ENCODE measurements around the gene FBXO11. TPM values are rescaled to one million over a fixed set of nuclear protein-coding genes. Genes with fewer than 3 reads are reported as not detected.

FBXO11 gene
- total RNA-seq, 1 donor from 2014 or later = 35.8 TPM

DNA sequence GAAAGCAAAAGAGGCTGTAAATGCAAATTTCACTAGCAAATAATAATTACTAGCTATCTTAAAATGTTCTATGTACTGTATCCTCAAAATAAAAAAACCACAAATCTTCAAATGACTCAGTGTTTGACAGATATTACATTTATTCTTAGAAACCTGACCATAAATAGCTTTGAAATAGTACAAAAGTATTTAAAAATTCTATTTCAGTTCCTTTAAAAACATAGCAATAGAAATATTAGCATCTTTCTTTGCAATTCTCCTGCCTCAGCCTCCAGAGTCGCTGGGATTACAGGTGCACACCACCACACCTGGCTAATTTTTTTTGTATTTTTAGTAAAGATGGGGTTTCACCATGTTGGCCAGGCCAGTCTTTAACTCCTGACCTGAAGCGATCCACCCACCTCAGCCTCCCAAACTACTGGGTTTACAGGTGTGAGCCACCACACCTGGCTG lies 72.8 kb downstream of the FBXO11 start:
- H3K27ac ChIP-seq = no peak overlapping the region
- intact Hi-C loops (cut with DNase I) = no loop called here
- peaks cover 0 to 81% of the 10 kb centered on the region in 2 donors for H3K36me3 ChIP-seq
- no peaks in the 10 kb centered on the region for H3K9me3 ChIP-seq
- TF ChIP-seq CTCF (IDR thresholded peaks at IDR 0.05) = no peak
- TF ChIP-seq POLR2A (IDR thresholded peaks at IDR 0.05) = no peak
- TF ChIP-seq POLR2AphosphoS5 (IDR thresholded peaks at IDR 0.05; ENCODE audit: insufficient read depth in 1 of 2, low read depth in 1 of 2) = no peak
- H3K4me1 ChIP-seq = no peaks in the 10 kb centered on the region
- no peak overlapping the region for H3K4me3 ChIP-seq
- no peaks in the 10 kb centered on the region for H3K27me3 ChIP-seq
- DNase-seq (ENCODE audit: extremely low spot score in 2 of 2) = no peak

DNA sequence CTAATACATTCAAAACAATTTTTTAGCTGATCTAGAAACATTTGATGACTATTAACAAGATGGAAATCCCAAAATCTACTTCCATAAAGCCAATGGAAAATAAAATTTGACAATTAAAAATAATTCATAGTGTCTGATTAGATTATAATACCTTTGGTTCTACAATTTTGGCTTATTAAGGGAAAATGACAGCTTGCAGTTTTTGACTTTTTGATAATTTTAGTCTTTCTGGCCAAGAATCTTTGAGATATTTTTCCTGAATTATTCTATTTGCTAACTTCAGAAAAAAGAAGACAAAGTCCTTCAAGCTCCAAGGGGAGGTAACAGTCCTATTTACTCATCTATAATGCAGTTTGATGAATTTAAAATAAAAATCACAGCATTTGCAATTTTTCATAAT lies 83.8 kb downstream of the FBXO11 start:
- Histone ChIP-seq H3K36me3 (peaks cover 0 to 63% of the 10 kb centered on the region in 2 donors), H3K4me1 (no peaks in the 10 kb centered on the region), H3K27ac (no peak overlapping the region), H3K9me3 (no peaks in the 10 kb centered on the region), H3K27me3 (no peaks in the 10 kb centered on the region), H3K4me3 (no peak overlapping the region)
- intact Hi-C loops (cut with DNase I) = loop anchor here (5.0 kb wide), 1 partner anchor 1650 kb away; no protein-coding TSS in a partner anchor
- DNase-seq (ENCODE audit: extremely low spot score in 2 of 2) = no peak
- no peak for TF ChIP-seq CTCF (IDR thresholded peaks at IDR 0.05)
- no peak for TF ChIP-seq POLR2AphosphoS5 (IDR thresholded peaks at IDR 0.05; ENCODE audit: insufficient read depth in 1 of 2, low read depth in 1 of 2)
- TF ChIP-seq POLR2A (IDR thresholded peaks at IDR 0.05) = no peak

DNA sequence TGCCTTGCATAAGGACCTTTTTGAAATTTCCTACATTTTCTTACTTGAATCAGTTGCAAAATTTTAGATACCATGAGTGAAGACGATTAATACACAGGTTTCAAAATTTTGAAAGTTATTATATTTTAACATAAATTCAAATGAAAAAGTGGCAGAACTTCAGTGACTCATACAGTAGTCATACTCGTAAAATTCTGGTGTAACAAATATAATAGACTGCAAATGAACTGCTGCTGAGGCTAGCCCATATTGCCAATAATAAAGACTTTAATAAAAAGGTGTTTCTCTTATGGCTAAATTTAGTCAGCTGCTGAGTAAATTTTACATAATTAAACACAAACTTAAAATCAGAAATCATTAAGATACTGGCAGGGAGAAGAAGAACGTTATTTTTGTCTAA lies 86.5 kb downstream of the FBXO11 start:
- Histone ChIP-seq H3K36me3 (peaks cover 0 to 78% of the 10 kb centered on the region in 2 donors), H3K27ac (no peak overlapping the region), H3K9me3 (no peaks in the 10 kb centered on the region), H3K27me3 (no peaks in the 10 kb centered on the region), H3K4me3 (no peak overlapping the region), H3K4me1 (no peaks in the 10 kb centered on the region)
- TF ChIP-seq CTCF (IDR thresholded peaks at IDR 0.05) (no peak), POLR2AphosphoS5 (IDR thresholded peaks at IDR 0.05; ENCODE audit: insufficient read depth in 1 of 2, low read depth in 1 of 2) (no peak), POLR2A (IDR thresholded peaks at IDR 0.05) (no peak)
- no peak for DNase-seq (ENCODE audit: extremely low spot score in 2 of 2)
- intact Hi-C loops (cut with DNase I) = loop anchor here (5.0 kb wide), 1 partner anchor 1648 kb away; no protein-coding TSS in a partner anchor

- intact Hi-C loops (cut with DNase I) = no loop called here
- Histone ChIP-seq H3K4me3 (no peak overlapping the region), H3K27ac (no peak overlapping the region), H3K27me3 (no peaks in the 10 kb centered on the region), H3K9me3 (no peaks in the 10 kb centered on the region), H3K4me1 (no peaks in the 10 kb centered on the region), H3K36me3 (peaks cover 0 to 78% of the 10 kb centered on the region in 2 donors)
- no peak for DNase-seq (ENCODE audit: extremely low spot score in 2 of 2)
- TF ChIP-seq CTCF (IDR thresholded peaks at IDR 0.05) (no peak), POLR2AphosphoS5 (IDR thresholded peaks at IDR 0.05; ENCODE audit: insufficient read depth in 1 of 2, low read depth in 1 of 2) (no peak), POLR2A (IDR thresholded peaks at IDR 0.05) (no peak)
Measured at GRCh38 chr2:47818777-47819176, 87.5 kb downstream of the FBXO11 start.

DNA sequence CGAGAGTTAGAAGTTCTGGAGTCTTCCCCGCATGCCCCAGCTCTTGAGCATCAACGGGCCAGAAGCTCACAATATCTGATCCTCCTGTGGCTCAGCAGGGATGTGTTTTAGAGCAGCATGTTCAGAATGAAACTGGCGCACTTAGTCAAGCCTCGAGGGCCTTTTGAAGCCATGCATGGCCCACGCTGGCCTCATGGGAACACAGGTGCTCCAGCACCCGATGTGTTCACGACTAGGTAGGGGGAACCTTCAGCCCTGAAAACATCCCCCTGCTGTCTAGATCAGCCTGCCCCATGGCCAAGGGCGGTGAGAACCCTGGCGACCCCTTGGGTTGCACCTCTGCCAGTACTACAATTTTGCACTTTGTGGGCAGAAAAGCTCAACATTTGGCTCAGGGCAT lies 90.5 kb downstream of the FBXO11 start:
- no peak overlapping the region for H3K4me3 ChIP-seq
- no peaks in the 10 kb centered on the region for H3K9me3 ChIP-seq
- no peaks in the 10 kb centered on the region for H3K4me1 ChIP-seq
- H3K27me3 ChIP-seq = no peaks in the 10 kb centered on the region
- intact Hi-C loops (cut with DNase I) = no loop called here
- DNase-seq (ENCODE audit: extremely low spot score in 2 of 2) = no peak
- peaks cover 0 to 58% of the 10 kb centered on the region in 2 donors for H3K36me3 ChIP-seq
- H3K27ac ChIP-seq = no peak overlapping the region
- TF ChIP-seq CTCF (IDR thresholded peaks at IDR 0.05) (no peak), POLR2A (IDR thresholded peaks at IDR 0.05) (no peak), POLR2AphosphoS5 (IDR thresholded peaks at IDR 0.05; ENCODE audit: insufficient read depth in 1 of 2, low read depth in 1 of 2) (no peak)
